HUES64 (cell line): ENCODE measurements around the gene SLC11A2.
"Not testable (repeated sequence)": the region's sequence is repeated elsewhere in the genome, so short reads cannot be mapped to it uniquely, and the experiment has no call there.

Source experiments
- H3K27ac ChIP-seq: 2 replicates; pipeline ENCODE4 v1.7.0; 2013; ENCODE audit warnings: low read depth, low read length, inconsistent platforms
- H3K27me3 ChIP-seq: 2 replicates; pipeline ENCODE4 v1.6.1; 2013; ENCODE audit warnings: mild to moderate bottlenecking, low read length; ENCODE audit not compliant: insufficient read depth
- H3K36me3 ChIP-seq: 2 replicates; pipeline ENCODE4 v1.6.1; 2013; ENCODE audit warnings: mild to moderate bottlenecking, low read length; ENCODE audit not compliant: insufficient read depth
- H3K4me1 ChIP-seq: 2 replicates; pipeline ENCODE4 v1.6.1; 2013; ENCODE audit warnings: mild to moderate bottlenecking, low read length, moderate library complexity; ENCODE audit not compliant: insufficient read depth
- H3K4me3 ChIP-seq: 2 replicates; pipeline ENCODE4 v1.5.1; 2013; ENCODE audit warnings: mild to moderate bottlenecking, low read length, moderate library complexity
- H3K9ac ChIP-seq: 2 replicates; pipeline ENCODE4 v1.6.1; 2013; ENCODE audit warnings: mild to moderate bottlenecking, low read depth, low read length
- H3K9me3 ChIP-seq: 2 replicates; pipeline ENCODE4 v1.6.1; 2013; ENCODE audit warnings: low read depth, low read length; ENCODE audit not compliant: insufficient read depth
- WGBS: fragments of 150-250, 120-280 bp; methylation state at CpG from one replicate; pipeline ENCODE4 v1.1.7; 2013; ENCODE audit warnings: missing lambda C conversion rate; 5-methylcytosine and 5-hydroxymethylcytosine counted together

The SLC11A2 gene

DNA sequence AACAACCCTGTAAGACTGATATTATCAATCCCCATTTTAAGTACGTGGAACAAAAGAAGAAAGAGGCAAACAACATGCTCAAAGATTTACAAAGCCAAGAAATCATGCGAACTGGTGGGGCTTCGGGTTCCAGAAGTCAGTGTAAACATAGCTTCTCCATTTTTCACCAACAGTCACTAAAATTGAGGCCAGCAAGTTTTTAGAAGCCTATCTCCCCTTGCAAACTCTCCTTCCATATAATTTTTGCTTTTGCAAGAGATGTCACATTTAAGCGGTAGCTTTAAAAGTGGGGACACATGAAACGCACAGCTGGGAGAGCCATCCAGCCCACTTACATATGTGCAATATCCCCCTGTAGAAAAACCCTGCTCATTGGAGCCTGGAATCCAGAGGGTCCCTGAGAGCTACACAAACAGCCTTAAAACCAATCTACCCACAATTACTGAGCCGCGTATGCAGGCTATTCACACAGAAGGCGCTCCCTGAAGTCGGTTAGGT is 797 bp downstream of the SLC11A2 start:
- Histone ChIP-seq H3K4me1 (peaks cover 28% of the 10 kb centered on the region), H3K27me3 (no peaks in the 10 kb centered on the region), H3K36me3 (no peaks in the 10 kb centered on the region), H3K27ac (peak overlapping the region; percentile 96), H3K9me3 (no peaks in the 10 kb centered on the region), H3K9ac (peak overlapping the region; percentile 94), H3K4me3 (peak overlapping the region; percentile 76)
- WGBS: 3% methylated on average over 9 of the region's 9 CpGs

GRCh38 chr12:51023625-51024382 is 2.4 kb downstream of the SLC11A2 start:
- H3K27me3 ChIP-seq: no peaks in the 10 kb centered on the region
- H3K9me3 ChIP-seq: no peaks in the 10 kb centered on the region
- peak overlapping the region; percentile 94; the same call in 1 of the 2 replicates for H3K9ac ChIP-seq
- no peak overlapping the region for H3K27ac ChIP-seq
- peak overlapping the region; percentile 76; the same call in 1 of the 2 replicates for H3K4me3 ChIP-seq
- 90% methylated on average over 4 of the region's 4 CpGs for WGBS
- peaks cover 26% of the 10 kb centered on the region for H3K4me1 ChIP-seq
- H3K36me3 ChIP-seq: no peaks in the 10 kb centered on the region

DNA sequence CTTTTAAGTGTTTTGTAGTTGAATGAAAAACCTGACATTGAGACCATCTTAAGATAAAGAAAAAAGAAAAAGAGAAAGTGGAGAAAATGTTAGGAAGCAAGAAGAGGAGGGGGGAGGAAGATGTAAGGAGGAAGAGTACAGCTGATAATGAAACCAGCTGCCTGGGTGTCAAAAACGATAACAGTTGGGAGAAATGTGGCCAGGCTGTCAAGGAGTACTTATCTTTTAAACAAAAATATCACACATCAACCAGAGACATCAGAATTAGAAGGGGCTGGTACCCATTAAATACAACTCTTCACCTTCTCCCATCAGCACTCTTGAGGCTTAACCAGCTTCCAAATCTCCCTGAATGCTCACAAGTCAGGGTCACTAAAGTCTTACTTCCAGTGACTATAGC is 4.5 kb downstream of the SLC11A2 start:
- WGBS: 90% methylated on average over 1 of the region's 1 CpG
- Histone ChIP-seq H3K36me3 (no peaks in the 10 kb centered on the region), H3K27me3 (no peaks in the 10 kb centered on the region), H3K9ac (no peak overlapping the region), H3K27ac (no peak overlapping the region), H3K4me3 (no peak overlapping the region), H3K9me3 (no peaks in the 10 kb centered on the region), H3K4me1 (peaks cover 12% of the 10 kb centered on the region; the same call in 1 of the 2 replicates)

DNA sequence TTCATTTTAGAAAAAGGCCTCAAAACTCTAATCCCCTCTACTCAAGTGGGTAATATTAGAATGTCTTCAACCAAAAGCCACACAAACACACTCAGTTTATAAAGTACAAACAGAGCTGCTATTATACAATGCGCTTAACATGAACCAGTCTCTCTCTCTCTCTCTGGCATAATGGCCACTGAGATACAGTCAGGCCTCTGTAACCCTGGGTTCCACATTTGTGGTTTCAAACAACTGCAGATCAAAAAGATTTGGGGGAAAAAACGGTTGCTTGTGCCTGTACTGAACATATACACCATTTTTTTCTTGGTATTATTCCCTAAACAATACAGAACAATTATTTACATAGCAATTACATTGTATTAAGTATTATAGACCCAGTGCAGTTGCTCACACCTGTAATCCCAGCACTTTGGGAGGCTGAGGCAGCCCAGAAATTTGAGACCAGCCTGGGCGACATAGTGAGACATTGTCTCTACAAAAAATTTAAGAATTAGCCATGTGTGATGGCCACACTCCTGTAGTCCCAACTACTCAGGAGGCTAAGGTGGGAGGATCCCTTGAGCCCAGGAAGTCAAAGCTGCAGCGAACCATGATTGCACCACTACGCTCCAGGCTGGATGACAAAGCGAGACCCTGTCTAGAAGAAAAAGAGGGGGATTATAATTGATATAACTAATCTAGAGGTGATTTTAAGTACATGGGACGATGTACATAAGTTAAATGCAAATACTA is 5.6 kb downstream of the SLC11A2 start:
- H3K4me3 ChIP-seq: no peak overlapping the region
- 97% methylated on average over 6 of the region's 7 CpGs for WGBS
- no peaks in the 10 kb centered on the region for H3K9me3 ChIP-seq
- H3K9ac ChIP-seq: no peak overlapping the region
- H3K36me3 ChIP-seq: no peaks in the 10 kb centered on the region
- no peak overlapping the region for H3K27ac ChIP-seq
- peaks cover 12% of the 10 kb centered on the region; the same call in 1 of the 2 replicates for H3K4me1 ChIP-seq
- no peaks in the 10 kb centered on the region for H3K27me3 ChIP-seq

GRCh38 chr12:51019927-51020326 is 6.3 kb downstream of the SLC11A2 start:
- Histone ChIP-seq H3K27ac (no peak overlapping the region), H3K4me1 (peaks cover 11% of the 10 kb centered on the region; the same call in 1 of the 2 replicates)
- 80% methylated on average over 1 of the region's 2 CpGs for WGBS

DNA sequence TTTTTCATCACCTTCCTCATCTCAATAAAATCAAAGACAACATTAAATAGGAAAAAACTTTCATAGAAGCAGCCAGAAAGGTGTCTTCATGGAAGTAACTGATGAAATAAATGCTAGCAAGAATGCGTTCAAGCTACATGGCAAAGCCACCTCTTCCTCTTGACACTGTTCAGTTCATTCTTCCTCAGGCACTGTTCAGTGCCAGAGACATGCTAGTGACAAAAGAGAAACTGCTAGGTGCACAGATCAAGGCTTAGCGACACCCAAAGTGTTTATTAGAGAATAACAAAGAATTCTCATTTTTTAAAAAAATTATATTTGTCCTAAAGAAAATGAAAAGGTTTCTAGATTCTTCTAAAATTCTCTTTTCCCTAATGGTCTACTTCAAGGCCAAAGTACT is 7.2 kb downstream of the SLC11A2 start:
- no peaks in the 10 kb centered on the region for H3K9me3 ChIP-seq
- no peaks in the 10 kb centered on the region for H3K36me3 ChIP-seq
- no peak overlapping the region for H3K27ac ChIP-seq
- H3K9ac ChIP-seq: no peak overlapping the region
- WGBS: 98% methylated on average over 2 of the region's 2 CpGs
- H3K27me3 ChIP-seq: no peaks in the 10 kb centered on the region
- no peak overlapping the region for H3K4me3 ChIP-seq
- peaks cover 1% of the 10 kb centered on the region; the same call in 1 of the 2 replicates for H3K4me1 ChIP-seq

More at GRCh38 chr12:51019927-51020326, 6.3 kb downstream of the SLC11A2 start:
- H3K27me3 ChIP-seq: no peaks in the 10 kb centered on the region
- H3K36me3 ChIP-seq: no peaks in the 10 kb centered on the region
- H3K9me3 ChIP-seq: no peaks in the 10 kb centered on the region
- no peak overlapping the region for H3K9ac ChIP-seq
- no peak overlapping the region for H3K4me3 ChIP-seq

DNA sequence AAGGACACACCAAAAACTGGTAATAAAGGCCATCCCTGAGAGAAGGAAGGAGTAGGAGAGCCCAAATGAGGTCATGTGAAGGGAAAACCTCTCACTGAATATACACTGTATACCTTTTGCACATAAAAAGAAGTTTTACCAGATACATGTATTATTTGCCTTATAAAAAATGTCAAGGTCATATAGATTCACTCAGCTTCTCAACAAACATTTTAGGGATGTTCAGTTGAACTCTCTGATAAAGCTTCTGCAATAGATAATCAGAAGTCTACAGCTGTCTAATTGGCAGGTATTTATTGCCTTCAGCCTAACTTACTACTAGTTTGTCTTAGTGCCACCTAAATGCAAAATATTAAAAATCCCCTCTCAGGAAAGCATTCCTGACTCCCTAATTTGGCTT is 8.7 kb downstream of the SLC11A2 start:
- H3K36me3 ChIP-seq: no peaks in the 10 kb centered on the region
- H3K9ac ChIP-seq: no peak overlapping the region
- no peaks in the 10 kb centered on the region for H3K27me3 ChIP-seq
- no peaks in the 10 kb centered on the region for H3K9me3 ChIP-seq
- no peak overlapping the region for H3K4me3 ChIP-seq
- no peak overlapping the region for H3K27ac ChIP-seq
- H3K4me1 ChIP-seq: peaks cover 6% of the 10 kb centered on the region; the same call in 1 of the 2 replicates

GRCh38 chr12:51014467-51014866 is 11.7 kb downstream of the SLC11A2 start:
- H3K27me3 ChIP-seq, H3K27ac ChIP-seq, H3K36me3 ChIP-seq, H3K9ac ChIP-seq, H3K4me3 ChIP-seq, H3K9me3 ChIP-seq: not testable (repeated sequence)
- whole genome bisulfite sequencing: 90% methylated on average over 9 of the region's 9 CpGs
- peaks cover 15% of the 10 kb centered on the region for H3K4me1 ChIP-seq

DNA sequence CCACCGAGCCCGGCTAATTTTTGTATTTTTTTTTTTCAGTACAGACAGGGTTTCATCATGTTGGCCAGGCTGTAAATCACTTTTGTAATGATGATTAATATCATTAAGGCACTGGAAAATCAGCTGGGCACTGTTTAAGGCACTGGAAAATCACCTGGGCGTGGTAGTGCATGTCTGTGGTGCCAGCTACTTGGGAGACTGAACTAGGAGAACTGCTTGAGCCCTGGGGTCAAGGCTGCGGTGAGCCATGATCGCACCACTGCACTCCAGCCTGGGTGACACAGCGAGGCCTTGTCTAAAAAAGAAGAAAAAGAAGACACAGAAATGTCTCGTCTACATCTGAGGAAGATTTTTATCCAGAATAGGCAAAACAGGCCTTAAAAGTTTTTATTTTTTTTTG is 12.7 kb downstream of the SLC11A2 start:
- WGBS: 96% methylated on average over 7 of the region's 7 CpGs

GRCh38 chr12:51012570-51013236 is 13.5 kb downstream of the SLC11A2 start:
- Histone ChIP-seq H3K27me3 (no peaks in the 10 kb centered on the region), H3K9ac (no peak overlapping the region), H3K36me3 (peaks cover 8% of the 10 kb centered on the region), H3K4me3 (no peak overlapping the region), H3K9me3 (no peaks in the 10 kb centered on the region), H3K27ac (no peak overlapping the region), H3K4me1 (peaks cover 27% of the 10 kb centered on the region)
- WGBS: 96% methylated on average over 2 of the region's 5 CpGs

More for the DNA sequence above, 12.7 kb downstream of the SLC11A2 start:
- H3K9me3 ChIP-seq: no peaks in the 10 kb centered on the region
- no peak overlapping the region for H3K27ac ChIP-seq
- no peak overlapping the region for H3K9ac ChIP-seq
- peaks cover 25% of the 10 kb centered on the region for H3K4me1 ChIP-seq
- H3K27me3 ChIP-seq: no peaks in the 10 kb centered on the region
- no peak overlapping the region for H3K4me3 ChIP-seq
- peaks cover under 1% of the 10 kb centered on the region; the same call in 1 of the 2 replicates for H3K36me3 ChIP-seq

DNA sequence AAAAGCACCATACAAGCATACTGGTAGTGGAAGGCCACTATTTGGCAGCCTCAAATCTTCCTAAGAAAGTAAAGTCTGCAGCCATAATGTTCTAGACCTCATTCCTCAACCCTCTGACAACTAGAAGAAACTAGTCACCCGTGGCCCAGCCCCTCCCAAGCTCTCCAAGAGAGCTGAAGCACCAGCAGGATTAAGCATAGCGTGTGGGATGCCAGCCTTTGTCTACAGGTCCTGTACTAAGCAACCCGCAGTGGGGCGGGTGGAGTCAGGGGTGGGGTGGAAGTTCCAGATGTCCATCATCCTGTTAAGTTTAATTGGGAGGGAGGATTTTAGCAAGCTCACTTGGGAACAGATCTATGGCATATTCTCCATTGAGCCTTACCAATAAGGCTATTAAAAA is 14.2 kb downstream of the SLC11A2 start:
- 74% methylated on average over 4 of the region's 4 CpGs for WGBS
- no peak overlapping the region for H3K9ac ChIP-seq
- peaks cover 27% of the 10 kb centered on the region for H3K4me1 ChIP-seq
- H3K4me3 ChIP-seq: no peak overlapping the region
- H3K9me3 ChIP-seq: no peaks in the 10 kb centered on the region
- no peak overlapping the region for H3K27ac ChIP-seq
- no peaks in the 10 kb centered on the region for H3K27me3 ChIP-seq
- H3K36me3 ChIP-seq: peaks cover 15% of the 10 kb centered on the region
